OCI-LY1 (cell line): Measurements from ENCODE around the gene SEL1L3.

Source experiments
- CTCF ChIP-seq: fragments of 200-600 bp; sonication (generic), shearing (Covaris generic); IDR thresholded peaks from 2 replicates; pipeline ENCODE4 v1.5.1; 2017; ENCODE audit warnings: mild to moderate bottlenecking, antibody characterized with exemption, low read length, moderate library complexity, mixed read lengths
- EZH2 ChIP-seq: fragments of 200-600 bp; sonication (generic), shearing (Covaris generic); IDR thresholded peaks from 2 replicates; pipeline ENCODE4 v1.8.0; 2017; ENCODE audit warnings: borderline replicate concordance, mixed run types, mild to moderate bottlenecking, antibody characterized with exemption, low read length, moderate library complexity, mixed read lengths

DNA sequence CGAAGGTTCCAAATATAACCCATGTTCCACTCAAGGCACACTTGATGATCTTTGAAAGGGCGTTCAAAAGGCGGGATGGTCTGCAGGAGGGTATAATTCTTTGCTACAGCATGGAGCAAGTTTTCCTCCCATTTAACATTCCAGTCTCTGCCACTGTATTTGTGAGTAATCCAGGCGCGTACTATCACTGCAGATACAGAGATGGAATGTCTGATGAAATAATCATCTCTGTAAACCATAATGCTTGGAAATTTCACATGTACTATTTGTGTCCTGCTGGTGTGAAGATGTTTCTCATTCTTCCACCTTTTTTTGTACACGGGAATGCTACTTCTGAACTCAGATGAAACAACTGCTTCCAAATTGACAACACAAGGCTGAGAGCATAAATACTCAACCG lies 15.5 kb downstream of the SEL1L3 start:
- TF ChIP-seq CTCF = no peak
- no peak for TF ChIP-seq EZH2
